NOMO-1 treated with dmso at 0.1 percent for 144 hours (cell line): ENCODE measurements around the gene RNF217.
"Not testable (repeated sequence)": the region's sequence is repeated elsewhere in the genome, so short reads cannot be mapped to it uniquely, and the experiment has no call there.

Experiments
- DNase-seq: peaks from one replicate; lab custom pipeline; 2025; ENCODE audit not compliant: unreplicated experiment; lab: John Stamatoyannopoulos, UW

RNF217 gene, protein sequence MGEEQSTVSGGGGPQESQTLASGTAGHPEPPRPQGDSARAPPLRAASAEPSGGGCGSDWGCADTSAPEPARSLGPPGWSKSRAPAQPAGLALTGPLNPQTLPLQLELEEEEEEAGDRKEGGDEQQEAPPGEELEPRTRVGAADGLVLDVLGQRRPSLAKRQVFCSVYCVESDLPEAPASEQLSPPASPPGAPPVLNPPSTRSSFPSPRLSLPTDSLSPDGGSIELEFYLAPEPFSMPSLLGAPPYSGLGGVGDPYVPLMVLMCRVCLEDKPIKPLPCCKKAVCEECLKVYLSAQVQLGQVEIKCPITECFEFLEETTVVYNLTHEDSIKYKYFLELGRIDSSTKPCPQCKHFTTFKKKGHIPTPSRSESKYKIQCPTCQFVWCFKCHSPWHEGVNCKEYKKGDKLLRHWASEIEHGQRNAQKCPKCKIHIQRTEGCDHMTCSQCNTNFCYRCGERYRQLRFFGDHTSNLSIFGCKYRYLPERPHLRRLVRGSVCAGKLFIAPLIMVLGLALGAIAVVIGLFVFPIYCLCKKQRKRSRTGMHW

DNA sequence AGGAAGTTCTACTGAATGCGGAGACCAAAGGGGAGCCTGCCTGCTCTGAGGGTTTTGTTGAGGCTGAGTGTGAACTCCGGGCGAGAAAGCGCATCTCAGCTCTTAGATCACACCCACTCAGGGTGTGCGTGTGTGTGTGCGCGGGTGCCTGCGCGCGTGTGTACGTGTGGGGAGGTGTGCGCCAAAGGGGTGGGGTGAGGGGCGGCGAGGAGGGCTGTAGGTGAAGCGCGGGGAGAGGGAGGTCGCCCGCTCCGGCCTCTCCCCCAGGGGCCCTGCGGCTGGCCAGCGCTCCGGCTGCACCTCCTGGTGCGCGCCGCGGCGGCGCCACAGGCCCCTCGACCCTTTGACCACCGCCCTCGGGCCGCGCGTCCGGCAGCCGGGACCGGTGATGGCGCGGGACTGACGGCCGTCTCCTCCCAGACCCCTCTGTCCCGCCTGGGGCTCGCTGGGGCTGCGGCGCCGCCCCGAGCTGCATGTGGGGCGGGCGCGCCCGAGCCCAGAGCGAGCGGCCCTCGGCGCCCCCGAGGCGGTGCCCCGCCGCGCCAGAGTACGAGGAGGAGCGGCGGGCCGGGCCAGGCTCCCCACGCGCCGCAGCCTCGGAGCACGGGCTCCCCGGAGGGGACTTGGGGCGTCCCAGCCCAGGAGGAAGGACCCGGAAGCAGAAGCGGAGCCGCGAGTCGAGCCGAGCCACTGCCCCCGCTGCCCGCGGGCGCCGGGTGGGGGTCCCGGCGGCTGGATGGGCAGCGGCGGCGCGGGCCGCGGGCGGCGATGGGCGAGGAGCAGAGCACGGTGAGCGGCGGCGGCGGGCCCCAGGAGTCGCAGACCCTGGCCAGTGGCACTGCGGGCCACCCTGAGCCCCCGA is at the start of gene RNF217:
TSS of gene RNF217 (plus strand) at position 661 of the 862 bp plus-strand sequence. CDS start at position 769, 108 bp downstream.
- DNase-seq: peak; percentile 15

DNA sequence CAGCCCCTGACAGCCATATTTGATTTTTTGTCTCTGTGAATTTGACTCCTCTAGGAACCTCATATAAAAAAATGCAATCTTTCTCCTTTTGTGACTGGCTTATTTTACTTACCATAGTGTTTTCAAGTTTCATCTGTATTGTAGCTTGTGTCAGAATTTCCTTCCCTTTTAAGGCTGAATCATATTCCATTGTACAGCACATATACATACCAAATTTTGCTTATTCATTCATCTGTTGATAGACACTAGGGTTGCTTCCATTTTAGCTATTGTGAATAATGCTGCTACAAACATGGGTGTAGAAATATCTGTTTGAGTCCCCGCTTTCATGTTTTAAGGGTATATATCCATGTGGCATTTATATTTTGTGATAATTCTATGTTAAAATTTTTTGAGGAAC is 49.2 kb upstream of the RNF217 start:
- no peak for DNase-seq

DNA sequence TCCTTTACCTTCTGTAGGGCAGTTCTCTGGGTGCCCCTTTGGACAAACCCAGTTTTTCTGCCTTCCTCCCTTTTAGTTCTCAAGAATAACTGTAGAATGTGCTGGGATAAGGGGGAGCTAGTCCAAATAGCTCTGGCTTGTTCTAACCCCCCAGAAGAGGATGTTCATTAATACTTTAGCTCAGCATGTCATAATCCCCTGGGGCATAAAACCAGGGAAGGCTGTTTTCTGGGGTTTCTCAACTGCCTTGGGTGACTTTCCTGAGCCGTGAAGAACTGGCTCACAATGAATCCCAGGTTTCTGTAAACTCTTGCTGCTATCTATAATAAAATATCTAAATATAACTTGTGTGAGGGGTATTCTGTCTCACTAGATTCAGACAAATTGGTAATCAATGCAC is 44.5 kb upstream of the RNF217 start:
- DNase-seq: no peak

DNA sequence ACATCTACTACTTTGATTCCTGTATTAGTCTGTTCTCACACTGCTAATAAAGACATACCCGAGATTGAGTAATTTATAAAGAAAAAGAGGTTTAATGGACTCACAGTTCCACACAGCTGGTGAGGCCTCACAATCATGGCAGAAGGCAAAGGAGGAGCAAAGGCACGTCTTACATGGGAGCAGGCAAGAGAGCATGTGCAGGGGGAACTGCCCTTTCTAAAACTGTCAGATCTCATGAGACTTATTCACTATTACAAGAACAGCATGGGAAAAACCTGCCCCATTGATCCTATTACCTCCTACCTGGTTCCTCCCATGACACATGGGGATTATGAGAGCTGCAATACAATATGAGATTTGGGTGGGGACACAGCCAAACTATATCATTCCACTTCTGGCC is 42.5 kb upstream of the RNF217 start:
- not testable (repeated sequence) for DNase-seq

DNA sequence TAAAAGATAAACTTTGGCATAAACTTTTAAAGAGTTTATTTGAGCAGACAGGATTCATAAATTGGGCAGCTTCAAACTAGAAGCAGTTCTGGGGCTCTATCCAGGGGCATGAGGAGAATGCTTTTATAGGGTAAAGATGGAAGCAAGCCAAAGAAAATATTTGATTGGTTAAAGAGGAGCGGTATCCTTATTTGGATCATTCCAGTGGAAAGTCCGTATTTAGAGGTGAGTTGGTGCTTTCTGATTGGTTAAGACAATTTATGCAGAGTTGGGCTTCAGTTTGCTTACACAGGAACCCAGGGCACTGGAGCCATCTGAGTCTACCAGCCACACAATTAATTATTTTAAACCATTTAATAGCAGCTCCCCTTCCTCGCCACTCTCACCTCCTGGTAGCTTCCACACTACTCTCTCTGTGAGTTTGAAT is 37.9 kb upstream of the RNF217 start:
- DNase-seq: no peak

DNA sequence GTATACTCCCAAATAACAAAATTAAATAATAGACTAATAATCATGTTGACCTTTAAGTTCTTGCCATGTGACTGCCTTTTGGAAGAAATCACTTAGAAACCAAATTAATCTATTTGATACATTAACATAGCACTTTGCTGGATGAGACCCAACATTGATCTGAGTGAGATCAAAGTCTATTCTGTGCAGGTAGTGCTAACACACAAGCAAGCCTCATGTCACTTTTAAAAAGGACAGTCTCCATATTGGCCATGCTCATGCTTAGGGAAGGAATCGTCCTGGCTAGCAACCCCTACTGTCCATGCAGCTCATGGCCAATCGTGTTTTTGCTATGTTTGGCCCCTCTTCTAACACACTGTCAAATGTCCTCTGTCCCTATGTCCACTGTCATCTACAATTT is 35.8 kb upstream of the RNF217 start:
- DNase-seq: no peak

DNA sequence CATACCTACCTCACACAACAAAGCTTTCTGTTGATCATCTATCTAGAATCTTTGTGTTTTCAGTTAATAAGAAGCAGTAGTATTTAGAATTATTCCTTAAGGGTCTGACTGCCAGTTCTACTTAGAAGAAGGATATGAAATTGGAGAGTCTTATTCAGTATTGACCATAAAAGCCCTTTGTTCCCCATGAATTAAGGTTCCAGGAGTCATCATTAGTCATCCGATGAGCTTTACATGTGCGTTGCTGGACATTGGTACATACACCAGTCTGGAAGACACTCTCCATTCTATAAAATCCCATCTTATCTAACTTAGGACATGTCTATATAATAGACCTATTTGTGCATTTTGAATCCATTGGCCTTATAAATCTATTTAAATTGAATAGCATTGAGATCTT is 34.4 kb upstream of the RNF217 start:
- DNase-seq: no peak

DNA sequence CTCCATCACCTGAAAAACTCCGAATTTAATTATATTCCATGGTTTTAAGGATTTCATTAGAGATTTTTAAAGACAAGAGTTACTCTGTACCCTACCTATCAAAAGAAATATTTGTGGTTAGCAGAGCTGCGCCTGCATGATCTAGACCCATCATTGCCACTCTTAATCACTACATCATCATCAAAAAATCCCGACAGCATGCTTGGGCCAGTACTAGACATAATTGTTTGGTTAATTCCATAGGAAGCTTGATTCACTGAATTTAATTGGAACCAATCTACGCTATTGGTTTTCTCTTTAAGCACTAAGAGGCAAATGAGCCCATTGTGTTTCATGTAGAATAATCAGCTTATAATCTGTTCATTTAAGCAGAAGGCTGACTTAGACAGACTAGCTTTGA is 33.4 kb upstream of the RNF217 start:
- no peak for DNase-seq

DNA sequence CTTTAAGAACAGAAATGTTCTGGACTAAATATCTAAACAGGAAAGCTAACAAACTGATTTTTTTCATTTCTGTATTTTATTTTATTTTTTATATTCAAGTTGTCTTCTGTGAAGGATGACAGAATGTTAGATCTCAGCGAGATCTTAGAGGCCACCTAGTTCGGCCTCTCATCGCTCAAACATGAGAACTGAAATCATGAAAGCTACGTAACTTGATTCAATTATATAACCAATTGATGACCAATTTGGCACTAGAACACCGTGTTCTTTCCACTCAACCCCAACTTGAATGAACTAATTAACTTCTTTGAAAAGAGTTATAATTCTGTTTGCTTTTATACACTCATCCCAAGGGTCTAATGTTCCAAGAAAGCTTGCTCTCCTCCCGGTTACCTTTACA is 24.6 kb upstream of the RNF217 start:
- no peak for DNase-seq

DNA sequence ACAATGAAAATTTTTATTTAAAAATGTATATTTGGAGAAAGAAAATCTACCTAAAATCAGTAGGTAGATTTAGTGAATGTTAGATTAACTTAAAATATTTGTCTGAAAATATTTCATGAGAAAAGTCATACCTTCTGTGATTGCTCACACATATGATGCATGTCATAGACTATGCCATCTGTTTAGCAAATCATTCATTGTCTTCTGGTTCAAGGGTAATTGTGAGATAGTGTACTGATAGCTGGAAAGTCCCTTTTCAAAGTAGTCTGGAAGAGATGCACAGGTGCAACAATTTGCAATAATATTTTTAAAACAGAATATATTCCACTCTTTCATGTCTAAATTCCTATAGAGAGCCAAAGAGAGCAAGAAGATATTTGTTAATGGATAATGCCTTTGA is 21.0 kb upstream of the RNF217 start:
- no peak for DNase-seq

DNA sequence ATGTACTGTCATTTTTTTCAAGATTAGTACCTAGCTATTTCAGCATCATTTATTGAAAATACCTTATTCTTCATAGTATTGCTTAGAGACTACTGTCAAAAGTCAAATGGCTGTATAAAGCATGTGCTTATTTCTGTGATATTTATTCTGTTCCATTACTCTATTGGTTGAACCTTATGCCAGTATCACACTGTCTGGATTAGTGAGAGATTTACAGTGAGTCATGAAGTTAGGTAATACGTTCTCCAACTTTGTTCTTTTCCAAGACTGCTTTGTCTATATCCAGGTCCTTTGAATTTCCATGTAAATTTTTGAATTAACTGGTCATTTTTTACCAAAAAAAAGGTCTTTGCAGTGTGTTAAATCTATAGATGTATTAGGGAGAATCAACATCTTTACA is 18.6 kb upstream of the RNF217 start:
- no peak for DNase-seq

DNA sequence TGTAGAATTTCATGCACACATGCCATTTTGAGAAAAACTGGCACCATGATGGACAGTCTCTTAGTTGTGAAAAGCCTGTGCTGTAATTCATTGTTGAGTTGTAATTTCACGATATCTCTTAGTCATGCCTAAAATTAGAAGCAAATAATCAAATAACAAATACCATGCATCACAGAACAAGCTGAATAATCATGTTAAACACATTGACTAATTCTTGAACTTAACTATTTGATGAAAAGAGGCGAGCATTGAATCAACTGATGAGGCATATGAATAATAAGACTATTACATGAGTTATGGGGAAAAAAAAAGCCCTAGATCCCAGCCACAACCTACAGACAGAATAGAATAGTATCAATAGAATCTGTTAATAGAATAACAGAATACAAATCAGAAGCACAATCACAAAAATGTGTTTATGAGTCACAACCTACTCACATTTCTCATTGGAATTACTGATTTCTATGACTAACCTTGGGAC is 14.2 kb upstream of the RNF217 start:
- no peak for DNase-seq

DNA sequence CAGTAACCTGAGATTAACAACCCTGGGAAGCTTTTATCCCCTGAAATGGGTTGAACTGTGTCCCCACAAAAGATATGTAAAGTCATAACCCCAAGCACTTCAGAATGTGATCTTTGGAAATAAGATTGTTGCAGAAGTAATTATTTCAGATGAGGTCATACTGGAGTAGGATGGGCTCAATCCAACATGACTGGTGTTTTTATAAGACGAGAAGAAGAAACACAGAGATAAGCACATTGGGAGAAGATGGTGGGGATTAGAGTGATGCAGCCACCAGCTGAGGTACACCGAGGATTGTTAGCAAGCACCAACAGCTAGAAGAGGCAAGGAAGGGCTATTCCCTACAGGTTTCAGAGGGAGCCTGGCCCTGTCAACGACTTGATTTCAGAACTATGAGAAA is 12.5 kb upstream of the RNF217 start:
- DNase-seq: no peak

DNA sequence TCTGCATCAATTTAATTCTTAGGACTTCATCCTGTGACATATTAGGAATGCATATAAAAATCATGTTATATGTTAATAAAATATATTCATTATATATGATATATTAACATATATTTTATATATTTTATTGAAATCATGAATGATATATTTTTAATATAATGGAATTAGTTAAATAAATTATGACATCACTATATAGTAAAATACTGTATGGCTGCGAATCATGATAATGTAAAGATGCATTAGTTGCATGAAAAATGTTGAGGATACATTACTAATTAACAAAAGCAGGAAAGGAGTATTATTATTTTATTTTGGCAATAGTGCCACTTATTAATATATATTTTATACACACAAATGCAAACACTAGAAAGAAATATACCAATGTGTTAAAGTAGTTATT is 8.4 kb upstream of the RNF217 start:
- no peak for DNase-seq

DNA sequence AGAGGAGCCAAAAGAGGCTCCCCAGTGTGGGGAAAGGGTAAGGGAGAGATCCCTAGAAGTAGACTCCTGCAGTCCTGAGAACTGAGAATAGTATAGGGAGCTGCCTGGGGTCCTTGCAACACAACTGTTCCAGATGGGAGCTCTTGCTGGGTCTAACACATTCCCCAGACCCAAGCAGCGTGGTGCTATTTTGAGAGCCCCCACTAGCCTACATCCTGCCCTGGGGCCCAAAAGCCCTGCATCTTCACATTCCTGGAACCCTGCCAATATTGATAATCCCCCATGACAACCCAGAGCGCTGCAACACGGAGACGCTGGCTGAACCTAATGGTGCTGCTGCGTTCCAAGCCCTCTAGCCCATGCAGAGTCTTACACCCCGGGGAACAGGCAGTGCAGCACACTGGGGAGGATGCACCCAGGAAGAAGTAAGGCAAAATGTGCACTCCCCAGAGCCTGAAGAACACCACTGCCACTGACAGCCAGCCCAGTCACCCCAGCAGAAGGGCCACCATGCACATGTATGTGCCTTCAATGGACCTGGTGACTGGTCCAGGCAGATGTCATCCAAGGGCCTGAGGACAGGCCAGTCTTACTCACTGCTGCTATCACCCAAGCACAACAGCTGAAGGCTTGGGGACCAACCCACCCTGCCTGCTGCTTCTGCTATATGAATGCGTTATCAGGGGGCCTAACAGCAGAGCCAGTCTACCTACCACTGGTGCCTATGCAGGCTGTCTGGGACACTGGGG is 7.0 kb upstream of the RNF217 start:
- DNase-seq: no peak

DNA sequence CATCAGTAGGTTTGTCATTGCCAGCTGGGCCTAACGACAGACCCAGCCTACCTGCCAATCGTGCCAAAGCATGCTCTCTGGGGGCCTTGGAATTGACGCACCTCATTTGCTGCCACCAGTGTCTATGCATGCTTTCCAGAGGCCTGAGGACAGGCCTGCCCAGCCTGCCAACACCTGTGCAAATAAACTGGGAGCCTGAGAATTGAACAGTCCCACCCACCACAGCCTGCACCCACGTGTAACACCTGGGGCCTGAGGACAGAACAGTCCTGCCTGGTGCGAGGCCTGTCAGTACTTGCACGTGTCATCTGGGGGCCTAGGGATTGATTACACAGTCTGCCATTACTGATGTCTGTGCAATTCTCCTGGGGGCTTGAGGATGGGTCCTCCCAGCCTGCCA is 6.2 kb upstream of the RNF217 start:
- DNase-seq: no peak

DNA sequence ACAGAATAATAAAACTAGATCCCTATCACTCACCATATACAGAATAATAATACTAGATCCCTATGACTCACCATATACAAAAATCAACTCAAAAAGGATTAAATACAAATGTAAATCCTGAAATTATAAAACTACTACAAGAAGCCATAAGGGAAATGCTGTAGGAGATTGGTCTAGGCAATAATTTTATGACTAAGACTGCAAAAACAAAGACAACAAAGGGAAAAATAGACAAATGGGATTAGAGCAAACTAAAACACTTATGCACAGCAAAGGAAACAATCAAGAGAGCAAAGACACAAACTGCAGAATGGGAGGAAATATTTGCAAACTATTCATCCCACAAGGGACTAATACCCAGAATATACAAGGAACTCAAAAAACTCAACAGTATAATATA is 4.1 kb upstream of the RNF217 start:
- no peak for DNase-seq

DNA sequence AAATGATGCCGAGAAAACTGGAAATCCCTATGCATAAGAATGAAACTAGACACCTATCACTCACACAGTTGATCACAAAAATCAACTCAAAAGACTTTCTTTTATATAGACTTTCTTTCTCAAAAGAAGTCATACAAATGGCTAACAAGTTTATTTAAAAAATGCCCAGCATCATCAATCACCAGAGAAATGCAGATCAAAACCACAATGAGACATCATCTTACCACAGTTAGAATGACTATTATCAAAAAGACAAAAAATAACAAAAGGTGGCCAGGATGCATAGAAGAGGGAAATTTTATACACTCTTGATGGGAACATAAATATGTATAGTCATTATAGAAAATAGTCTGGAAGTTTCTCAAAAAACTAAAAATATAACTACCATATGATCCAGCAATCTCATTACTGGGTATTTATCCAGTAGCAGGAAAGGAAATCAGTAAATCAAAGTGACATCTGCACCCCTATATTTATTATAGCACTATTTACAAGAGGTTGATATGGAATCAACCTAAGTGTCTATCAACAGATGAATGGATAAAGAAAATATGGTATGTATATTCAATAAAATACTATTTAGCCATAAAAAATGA is 3.4 kb upstream of the RNF217 start:
- no peak for DNase-seq

DNA sequence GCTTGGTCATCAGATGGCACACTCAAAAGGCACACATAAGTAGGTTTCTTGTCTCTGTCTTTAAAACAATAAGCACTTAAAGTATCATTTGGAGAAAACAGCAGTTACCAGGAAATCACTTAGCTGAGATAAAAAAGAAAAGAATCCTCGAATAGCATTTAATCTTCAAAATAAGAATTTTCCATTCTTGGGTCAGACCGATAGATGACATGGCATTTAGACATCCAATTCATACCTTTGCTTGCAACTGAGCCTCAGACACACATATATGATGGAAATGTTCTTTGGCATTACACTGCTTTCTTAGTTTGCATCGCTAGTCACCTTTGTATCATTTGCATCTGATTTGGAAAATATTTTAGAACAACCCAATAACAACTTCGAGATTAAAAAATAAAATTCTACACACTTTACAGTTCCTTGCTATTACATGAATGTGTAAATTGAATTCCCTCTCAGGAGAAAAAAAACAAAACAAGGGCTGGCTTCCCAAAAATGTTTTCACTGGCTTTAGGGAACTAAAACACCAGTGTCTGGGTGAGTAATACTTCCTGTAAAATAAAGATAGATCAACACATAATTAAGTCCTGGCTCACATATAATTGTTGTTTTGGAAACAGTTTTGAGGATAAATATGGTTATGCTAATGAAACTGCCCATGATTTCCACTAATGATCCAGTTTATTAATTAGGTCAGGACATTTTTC is 1.3 kb upstream of the RNF217 start:
- DNase-seq: no peak

DNA sequence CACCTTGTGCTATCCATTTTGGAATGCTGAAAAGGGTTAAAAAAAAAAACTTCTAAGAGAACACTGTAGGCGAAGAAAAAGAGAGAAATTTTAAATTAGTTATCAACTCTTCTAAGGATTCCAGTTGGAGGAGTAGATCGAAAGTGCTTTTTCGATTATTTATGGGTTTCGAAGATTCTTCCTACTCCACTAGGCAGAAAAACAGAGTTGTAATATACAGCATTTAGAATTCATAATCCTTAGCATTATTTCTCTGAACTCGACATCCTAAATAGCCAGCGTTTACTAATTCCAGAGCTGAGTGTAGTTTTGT is 817 bp upstream of the RNF217 start:
- no peak for DNase-seq
